H4 (cell line): ENCODE measurements around the gene CLEC4F. TPM values are rescaled to one million over a fixed set of nuclear protein-coding genes. Genes with fewer than 3 reads are reported as not detected.

Experiments
- DNase-seq: peaks from one replicate; pipeline ENCODE4 v3.0.0-alpha.2; 2015; ENCODE audit warnings: low spot score
- total RNA-seq: library from RNA; depleted of rRNA; stranded (reverse); fragments of >200 nt; shearing (Covaris generic); gene quantifications from 2 replicates; pipeline ENCODE4 v1.2.3, GENCODE V29; 2014; rRNA removed

The CLEC4F gene, protein sequence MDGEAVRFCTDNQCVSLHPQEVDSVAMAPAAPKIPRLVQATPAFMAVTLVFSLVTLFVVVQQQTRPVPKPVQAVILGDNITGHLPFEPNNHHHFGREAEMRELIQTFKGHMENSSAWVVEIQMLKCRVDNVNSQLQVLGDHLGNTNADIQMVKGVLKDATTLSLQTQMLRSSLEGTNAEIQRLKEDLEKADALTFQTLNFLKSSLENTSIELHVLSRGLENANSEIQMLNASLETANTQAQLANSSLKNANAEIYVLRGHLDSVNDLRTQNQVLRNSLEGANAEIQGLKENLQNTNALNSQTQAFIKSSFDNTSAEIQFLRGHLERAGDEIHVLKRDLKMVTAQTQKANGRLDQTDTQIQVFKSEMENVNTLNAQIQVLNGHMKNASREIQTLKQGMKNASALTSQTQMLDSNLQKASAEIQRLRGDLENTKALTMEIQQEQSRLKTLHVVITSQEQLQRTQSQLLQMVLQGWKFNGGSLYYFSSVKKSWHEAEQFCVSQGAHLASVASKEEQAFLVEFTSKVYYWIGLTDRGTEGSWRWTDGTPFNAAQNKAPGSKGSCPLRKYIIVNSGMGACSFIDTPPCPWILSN
- total RNA-seq = not detected in 2 replicates

DNA sequence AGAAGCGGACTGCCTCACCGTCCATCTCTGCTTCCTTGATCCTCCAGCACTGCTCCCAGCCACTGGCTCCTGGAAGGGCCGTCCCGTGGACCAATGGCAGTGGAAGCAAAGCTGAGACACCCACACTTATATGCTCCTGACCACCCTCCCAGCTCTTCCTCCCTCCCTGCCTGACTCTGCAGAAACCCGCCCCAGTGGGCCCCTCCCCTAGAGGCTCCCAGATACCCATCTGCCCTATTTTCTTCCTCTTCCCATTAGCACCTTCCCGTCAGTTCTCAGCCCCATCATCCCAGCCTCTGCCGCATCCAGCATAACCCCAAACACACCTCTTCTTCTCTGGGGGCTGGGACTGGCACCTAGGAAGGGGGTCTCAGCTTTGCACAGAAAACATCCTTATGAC is at the start of gene CLEC4F:
TSS of gene CLEC4F (minus strand) at position 101 of the 400 bp plus-strand sequence. CDS start at position 25, 76 bp downstream.
- no peak for DNase-seq

DNA sequence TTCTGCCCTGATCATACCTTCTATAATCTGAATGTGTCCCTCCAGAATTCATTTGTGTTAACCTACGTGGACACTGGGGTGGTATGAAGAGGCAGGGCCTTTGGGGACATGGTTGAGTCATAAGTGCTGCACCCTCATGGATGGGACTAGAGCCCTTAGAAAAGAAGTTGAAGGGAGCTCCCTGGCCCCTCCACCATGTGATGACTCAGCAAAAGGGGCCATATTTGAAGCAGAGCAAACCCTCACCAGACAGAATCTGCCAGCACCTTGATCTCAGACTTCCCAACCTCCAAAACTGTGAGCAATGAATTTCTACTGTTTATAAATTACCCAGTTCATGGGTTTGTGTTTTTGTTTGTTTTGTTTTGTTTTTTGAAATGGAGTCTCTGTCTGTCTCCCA is 48.6 kb upstream of the CLEC4F start:
- DNase-seq = no peak

DNA sequence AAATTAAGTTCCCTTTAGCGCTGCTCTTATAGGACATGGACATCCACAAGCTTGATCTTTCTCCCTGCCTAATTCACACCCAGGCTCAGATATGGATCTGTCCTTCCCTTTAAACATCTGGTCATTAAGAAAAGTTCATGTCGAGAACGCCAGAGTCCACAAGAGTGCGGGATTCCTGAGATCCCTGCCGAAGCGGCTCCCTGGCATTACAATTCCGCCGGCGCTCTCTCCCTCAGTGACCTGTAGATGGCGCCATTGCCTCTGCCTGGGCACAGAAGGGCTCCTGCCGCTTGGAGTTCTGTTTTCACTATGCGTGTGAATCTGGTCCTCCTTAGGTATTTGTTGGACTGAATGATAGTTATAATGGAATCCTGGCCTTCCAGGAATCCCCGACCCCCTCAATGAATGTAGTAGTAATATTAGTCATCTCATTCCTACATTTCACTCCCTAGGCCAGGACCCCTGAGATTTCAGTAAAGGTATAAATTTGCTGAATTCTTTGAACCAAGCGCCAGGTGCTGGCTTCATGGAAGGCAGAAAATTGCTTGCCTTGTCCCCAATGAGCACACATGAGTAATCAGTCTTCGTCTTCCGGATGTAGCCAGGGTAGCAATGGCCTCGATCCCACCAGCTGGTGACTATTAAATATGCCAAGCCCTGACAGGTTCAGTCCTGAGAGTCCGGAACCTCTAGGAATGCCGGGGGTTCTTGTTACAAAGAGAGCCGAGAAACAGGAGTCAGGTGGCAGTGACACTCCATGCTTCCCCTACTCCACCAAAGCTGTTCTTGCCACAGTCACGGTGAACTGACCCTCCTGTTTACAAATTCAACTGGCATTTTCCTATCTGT is 41.6 kb upstream of the CLEC4F start:
- DNase-seq = peak; percentile 61

DNA sequence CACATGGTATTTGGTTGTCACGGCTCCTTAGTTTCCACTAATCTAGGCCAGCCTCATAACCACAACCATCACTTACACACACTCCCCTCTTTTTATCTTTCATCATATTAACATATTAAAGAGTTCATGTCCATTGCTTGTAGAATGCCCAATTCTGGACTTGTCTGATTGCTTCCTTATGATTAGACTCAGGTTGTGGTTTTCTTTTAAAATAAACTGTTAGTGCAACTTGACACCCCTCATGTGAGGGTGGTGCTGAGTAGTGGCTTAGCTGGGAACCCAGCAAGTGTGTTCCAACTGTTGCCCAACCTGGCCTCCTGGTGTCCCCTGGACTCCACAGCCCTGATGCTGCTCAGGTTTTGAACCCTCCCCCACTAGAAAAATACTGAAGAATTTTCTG is 35.3 kb upstream of the CLEC4F start:
- DNase-seq = peak; percentile 89

DNA sequence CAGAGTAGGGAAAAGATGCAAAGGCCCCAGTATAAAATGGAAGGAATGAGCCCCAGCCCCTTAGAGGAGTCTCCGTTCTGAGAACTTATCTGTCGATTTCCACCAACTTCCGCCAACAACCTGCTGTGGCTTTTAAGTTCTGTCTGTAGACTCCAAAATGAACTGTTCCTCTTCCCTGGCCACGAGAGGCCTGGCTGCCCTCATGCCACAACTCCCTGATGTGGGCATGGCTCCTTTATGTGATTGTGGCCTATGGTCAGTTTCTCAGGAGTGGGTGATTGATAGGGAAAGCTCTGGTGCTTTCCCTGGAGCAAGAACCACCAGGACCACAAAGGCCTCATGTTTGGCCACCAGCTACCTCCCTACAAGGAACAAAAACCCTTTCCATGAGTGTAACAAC is 34.0 kb upstream of the CLEC4F start:
- no peak for DNase-seq

DNA sequence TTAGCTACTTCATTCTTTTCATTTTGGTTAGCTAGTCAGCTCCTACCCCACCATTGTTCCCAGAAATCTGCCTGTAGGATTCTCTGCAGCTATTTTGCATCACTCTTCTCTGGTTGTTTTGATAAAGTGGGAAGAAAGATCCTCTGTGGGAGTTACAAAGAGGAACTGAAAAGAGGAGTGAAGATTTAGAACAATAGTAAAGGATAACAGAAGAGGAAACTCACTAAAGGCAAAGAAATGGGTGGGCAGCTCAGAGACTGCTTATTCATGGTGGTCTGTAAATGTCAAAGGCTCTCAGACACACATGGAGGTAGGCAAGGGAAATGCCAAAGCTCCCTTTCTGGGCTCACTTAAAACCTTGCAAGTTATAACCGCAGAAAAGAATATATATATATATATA is 32.4 kb upstream of the CLEC4F start:
- DNase-seq = no peak

DNA sequence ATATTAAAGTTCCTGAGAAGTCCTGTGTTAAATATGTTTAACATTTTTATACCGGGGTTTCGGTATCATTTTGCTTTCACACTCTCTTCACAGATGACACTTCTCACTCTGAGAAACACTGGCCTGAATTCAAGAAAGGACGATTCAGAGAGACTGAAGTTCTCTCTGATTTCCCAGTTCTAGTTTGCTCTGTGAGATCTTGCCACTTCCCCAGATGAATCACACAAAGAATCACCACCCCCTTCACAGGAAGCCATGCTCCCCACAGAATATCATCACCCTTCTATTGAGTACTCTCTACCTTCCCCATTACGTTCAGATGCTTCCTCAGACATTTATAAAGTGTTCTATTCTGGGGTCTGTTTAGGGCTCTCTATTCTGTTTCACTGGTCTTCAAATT is 31.3 kb upstream of the CLEC4F start:
- no peak for DNase-seq

DNA sequence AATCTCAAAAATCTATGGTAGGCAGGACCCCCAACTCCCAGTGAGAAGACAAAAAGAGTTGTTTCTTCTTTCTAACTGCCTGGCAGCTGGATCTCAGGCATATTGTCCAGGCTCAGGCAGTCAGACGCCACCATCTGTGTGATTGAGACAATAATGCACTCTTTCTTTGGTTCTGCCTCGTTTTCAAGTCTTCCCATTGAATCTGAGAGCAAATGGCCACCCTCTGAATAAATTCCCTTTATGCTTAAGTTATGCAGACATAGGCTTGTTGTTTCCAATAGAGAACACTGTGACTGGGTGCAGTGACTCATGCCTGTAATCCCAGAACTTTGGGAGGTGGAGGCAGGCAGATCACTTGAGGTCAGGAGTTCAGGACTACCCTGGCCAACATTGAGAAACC is 30.5 kb upstream of the CLEC4F start:
- DNase-seq = no peak

DNA sequence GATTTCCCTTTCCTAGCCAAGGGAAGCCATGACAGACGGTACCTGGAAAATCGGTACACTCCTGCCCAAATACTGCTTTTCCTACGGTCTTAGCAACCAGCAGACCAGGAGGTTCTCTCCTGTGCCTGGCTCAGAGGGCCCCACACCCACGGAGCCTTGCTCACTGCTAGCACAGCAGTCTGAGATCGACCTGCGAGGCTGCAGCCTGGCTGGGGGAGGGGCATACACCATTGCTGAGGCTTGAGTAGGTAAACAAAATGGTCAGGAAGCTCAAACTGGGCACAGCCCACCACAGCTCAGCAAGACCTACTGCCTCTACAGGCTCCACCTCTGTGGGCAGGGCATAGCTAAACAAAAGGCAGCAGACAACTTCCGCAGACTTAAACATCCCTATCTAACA is 22.0 kb upstream of the CLEC4F start:
- no peak for DNase-seq

DNA sequence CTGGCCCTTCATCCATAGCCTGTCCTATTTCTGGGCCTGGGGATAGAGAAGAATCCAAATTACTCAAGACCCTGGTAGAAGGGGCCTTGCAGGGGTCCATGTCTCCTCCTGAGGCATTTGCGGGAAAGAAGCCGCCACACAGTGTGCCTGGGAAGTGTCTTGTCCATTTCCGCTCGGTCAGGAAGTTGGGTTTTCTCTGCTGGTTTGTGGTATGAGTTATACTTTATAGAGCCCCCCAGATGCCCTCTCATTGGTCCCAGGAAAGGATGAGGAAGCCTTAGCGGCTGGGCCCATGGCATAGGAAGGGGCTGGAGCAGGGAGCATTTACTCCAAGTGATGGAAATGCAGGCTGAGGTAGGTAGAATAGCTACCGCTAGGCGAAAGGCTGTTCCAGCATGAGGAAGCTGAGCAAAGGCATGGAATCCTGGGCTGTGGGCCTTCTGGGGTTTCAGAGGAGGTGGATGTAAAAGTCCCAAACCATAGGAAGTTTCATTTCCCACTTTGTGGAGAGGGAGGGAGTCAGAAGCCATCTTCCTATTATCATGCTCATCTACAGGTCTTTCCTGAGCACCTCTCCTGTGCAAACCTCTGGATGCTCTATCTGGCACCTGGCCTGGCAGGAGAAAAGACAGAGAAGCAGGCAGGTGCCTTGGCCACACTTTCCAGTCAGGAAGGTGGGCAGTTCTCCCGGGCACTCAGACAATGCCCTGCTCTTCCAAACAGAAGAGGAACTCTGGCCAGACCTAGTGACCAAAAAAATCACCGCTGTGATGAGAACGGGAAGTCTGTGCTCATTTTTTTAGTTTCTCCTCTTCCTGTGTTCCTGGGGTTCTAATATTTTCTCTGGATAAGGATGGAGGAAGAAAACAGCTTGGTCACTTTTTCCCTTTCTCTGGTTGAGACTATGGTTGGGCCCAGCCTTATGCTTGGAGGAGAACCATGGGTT is 17.9 kb upstream of the CLEC4F start:
- no peak for DNase-seq

DNA sequence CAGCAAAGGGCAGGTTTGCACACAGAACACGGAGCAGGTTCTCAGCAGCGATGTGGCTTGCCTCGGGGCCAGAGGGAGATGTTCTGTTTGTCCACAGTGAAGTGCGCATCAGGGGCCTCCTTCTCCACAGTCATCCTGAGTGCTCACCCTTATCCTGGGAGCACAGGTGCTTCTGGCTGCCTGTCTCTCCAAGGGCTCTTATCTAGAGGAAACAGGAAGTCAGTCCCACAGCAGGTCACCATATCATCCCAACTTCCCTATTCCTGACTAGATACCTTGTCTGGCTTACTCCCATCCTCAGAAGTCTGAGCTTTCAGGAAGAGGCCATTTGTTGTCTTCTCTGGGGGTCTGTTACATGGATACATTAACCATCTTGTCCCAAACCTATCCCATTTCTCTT is 15.2 kb upstream of the CLEC4F start, which contains the start of gene CD207:
TSS of gene CD207 (minus strand) at position 174 of the 400 bp plus-strand sequence. CDS start at position 134, 40 bp downstream.
- no peak for DNase-seq

DNA sequence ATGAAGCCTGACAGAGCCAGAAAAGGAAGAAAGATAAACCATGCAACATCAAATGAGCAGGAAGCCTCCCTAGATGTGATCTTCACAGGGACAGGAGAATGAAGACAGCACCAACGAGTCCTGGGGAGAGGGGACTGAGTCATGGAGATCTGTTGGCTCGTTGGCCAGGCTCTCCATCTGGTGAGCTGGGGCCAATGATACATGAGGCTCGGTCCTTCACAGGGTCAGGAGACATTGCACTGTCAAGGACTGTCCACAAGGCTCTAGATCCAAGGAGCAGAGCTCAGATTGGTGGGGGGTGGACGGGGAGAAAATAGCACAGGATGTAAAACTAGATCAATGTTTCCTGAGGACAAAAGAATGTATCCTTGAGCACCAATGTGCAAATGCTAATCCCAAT is 14.5 kb upstream of the CLEC4F start:
- no peak for DNase-seq

DNA sequence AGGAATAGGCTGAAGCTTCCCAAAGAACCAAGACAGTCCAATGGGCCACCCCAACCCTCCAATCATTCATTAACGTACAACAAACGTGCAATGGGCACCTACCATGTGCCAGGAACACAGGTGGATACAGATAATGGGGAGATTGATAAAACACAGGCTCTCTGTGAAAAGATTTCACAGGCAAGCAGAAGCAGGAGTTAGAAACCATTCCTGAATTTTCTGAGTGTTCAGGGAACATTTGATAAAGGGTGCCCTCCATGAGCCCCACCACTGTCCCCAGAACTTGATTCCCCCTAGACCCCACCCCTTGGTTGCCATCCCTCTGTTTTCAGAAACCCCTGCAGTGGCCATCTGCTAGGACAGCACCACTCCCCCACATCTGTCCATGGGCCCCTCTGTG is 13.7 kb upstream of the CLEC4F start:
- no peak for DNase-seq

DNA sequence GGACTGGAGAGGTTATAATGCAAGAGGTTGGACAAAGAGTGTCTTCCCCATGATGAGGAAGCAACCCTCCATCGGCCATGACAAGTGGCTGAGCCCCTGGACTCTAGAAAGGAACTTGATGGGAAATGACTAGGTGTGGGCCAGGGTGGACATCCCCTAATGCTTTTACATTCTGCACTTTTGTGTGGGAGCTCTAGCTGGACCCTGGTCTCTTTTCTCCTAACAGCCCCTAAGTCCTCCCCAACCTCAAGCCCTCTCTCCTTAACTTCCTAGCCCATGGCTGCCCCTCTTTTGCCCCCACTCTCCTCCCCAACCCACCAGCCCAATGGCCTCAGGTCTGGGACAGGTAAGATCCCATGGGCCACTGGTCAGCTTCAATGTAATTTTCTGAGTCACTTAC is 12.8 kb upstream of the CLEC4F start:
- no peak for DNase-seq

DNA sequence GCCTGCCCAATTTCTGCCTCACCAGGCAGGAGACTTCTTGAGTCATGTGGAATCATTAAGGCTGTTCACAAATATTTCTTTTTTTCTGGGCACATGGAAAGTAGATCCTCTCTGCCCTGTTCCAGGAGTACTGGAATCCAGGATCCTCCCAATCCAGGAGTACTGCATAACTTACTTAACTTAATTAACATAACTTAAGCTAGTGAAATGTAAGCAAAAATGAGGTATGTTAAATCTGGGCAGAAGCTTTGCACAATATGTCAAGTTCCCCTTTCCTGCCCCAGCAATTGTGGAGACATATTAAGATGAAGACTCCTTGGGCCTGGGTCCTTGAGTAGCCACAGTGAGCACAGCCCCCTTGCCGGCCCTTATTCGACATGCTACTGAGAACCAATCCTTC is 12.0 kb upstream of the CLEC4F start:
- DNase-seq = no peak

DNA sequence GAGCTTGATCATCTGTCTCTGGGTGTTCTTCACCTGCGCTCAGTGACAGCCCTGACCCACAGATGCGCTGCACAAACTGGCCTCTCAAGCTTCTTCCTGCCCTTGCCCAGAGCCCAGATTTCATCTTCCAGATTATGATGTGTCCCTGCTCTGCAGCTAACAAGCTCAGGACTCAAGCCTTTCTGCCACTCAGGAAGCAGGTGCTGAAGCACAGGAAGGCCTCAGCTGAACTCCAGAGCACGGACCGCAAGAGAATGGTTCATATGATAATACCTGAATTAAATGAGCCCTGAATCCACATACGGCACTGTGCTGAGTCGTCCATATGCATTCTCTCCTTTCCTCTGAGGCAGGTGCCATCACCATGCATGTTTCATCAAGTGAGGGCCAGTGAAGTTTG is 11.5 kb upstream of the CLEC4F start:
- no peak for DNase-seq

DNA sequence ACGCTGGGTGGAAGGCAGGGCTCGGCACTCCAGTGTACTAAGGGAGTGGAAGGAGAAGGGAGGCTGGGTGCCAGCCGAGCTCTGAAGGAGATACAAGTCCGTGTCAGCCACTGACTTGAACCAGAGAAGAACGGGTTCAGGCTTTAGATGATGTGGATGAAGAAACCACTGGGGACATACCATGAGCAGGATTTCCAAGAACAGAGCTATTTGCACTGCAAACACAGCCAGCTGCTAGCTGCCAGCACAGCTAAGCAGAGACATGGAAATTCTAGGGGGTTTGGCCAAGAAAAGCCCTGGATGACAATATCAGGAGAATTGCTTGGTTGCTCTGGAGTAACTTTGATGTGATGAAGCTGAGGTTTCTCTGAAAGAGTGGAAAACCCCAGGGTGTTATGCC is 10.0 kb upstream of the CLEC4F start:
- no peak for DNase-seq

DNA sequence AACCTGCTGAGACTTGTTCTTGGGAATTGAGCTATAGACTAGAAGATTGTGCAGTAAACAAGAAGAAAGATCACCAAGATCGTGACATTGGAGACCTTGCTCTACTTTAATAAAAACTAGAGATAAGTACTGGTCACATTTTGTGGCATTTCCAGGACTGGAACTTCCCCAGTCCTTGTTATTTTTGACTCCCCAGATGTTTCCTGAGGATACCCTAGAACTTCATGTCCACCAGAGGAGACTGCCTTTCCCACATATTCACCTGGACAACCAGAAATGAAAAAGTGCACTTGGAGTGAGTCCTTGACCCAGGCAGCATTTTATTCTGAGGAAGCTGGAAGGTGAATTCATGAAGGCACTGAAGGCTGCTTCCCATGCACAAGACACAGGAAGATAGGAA is 9.5 kb upstream of the CLEC4F start:
- no peak for DNase-seq

DNA sequence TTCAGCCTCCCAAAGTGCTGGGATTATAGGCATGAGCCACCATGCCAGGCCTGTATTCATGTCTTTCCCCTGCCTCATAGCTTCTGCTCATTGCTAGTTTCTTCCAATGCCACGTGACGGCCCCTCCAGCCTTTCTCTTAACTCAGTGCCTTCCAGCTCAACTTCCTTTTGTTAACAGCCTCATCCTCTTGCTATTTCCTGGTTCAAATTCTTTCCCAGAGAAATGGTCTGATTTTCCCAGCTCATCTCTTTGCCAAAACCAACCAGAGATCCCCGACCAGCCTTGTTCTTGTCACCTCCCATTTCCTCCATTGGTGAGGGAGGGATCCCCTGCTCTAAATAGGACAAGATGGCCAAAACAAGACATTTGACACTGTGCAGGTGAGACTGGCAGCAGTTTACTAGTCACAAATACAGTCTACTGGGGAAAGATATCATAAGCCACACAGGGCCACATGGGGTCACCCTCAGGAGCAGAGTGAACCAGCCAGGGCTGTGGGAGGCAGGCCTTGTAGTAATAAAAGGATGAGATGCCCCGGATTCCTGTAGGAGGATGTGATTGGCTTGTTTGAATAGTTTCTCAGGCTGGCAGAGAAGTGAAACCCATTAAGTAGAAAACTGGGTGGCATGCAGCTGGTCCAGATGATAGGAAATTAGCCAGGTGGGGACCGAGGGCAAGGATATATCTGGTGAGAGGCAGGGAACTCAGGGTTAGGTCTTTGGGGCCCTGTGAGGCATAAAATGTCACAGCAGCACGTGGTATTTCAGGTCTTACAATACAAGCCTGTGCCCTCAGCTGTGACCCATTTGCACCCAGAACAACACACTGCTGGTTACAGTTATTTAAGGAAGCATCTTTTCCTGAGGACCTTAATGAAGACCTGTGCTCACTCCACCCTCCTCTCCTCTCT is 8.8 kb upstream of the CLEC4F start:
- no peak for DNase-seq

DNA sequence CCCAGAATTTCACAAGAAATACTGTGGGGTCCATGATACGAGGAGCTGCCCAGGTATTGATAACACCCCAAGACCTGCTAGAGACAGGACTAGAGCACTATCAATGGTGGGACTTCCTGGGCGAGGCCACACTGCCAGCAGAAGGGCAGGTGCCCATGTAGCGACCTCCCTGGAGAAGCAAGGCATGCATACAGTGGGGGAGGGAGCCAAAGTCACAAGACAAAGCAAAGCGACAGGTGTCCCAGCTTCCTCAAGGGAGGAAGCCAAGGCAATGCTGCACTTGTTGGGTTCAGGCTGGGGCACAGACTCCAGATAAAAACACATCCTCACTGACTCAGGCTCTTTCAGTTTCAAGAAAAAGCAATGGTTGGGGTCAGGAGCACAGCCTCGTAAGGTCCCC is 7.7 kb upstream of the CLEC4F start:
- DNase-seq = no peak
